ENCODE results near the gene BSN.

BSN gene

DNA sequence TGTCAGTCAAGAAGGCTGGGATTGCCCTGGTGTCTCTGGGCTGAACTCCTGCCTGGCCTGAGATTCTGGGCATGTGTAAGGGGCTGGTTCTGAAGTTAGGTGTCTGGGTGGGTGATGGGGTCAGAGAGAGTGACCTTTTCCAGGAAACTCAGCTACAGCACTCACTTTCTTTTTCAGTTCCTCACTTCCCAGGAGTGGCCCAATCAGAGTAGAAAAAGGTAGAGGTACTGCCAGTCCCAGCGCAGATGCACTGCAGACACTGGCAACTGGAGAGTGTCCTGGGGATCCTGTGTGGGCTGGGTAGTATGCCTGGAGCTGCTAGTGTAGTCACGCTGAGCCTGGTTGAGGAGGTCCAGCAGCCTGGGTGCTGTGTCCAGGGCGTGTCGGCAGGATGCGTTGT is 73.4 kb downstream of the BSN start:
- DNase-seq (ENCODE audit: low read depth in 2 of 2), result no peak

DNA sequence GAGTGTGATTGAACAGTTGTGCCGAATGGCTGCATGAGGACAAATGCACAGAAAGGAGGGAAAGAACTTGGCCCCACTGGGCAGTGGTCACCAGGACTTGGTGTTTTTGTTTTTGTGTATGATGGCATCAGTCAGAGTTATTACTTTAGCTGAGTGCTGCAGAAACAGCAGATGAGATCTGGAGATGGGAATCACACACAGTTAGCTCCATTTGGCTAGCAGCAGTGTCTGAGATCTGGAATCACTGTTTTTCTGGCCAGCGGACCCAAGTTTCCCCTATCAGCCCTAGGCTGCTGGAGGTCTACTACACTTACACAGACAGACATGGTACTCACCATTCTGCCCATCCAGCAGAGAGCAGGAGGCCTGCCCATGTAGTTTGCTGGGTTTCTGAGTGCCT is 74.0 kb downstream of the BSN start:
- DNase-seq (ENCODE audit: low read depth in 2 of 2), result no peak

GRCh38 chr3:49629451-49629850 is 75.2 kb downstream of the BSN start:
- DNase-seq (ENCODE audit: low read depth in 2 of 2), result no peak

DNA sequence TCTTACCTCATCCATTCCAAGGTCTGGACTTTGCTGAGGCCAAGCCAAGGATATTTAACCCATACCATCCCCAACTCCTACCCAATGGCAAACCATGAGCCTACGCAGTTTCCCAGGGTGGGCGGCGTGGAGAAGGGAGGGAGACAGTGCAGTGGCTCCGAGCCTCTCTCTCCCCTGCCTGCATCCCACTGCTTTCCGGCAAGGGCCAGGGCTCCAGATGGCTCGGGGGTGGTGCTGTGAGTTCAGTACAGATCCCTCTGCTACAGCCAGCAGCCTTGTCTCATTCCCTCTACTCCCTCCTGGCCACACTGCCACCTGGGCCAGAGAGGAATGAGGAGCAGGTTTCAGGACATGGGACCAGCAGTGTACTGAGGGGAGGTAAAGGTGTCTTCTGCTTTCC is 75.6 kb downstream of the BSN start:
- DNase-seq (ENCODE audit: low read depth in 2 of 2), result no peak

- no peak for DNase-seq (ENCODE audit: low read depth in 2 of 2)
Observed at GRCh38 chr3:49630784-49631183, 76.5 kb downstream of the BSN start.

- no peak for DNase-seq (ENCODE audit: low read depth in 2 of 2)
Observed at GRCh38 chr3:49634736-49635135, 80.5 kb downstream of the BSN start.

DNA sequence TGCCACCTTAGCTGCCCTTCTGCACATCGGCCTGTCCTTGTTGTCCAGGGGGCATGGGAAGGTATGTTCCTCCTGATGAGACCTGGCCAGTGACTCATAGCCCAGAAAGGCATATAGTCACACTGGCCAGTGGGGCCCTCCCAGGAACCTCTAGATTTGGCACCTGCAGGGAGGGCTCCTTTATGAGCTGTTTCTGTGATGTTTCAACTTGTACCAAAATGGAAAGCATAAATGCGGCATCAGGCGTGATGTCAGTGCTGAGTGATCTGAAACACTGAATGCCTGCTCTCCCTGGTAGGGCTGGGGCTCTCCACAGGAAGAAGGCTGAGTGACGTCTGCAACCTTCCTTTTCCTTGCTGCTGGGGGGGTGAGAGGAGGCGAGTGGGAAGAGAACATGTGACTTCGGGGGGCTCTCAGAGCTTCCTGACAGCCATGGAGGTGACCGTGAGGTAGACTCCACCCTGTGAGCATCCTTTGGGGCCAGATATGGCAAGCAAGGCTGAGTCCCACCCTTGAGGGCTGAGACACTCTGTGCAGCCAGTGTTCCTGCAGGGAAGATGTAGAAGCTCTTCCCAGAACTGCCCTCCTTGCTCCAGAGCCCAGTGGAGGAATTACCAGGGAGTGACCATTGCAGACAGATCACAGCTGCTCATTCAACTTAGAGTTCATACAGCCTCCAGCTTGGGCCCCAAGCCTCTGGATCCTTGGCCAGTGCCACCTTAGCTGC is 82.8 kb downstream of the BSN start:
- DNase-seq (ENCODE audit: low read depth in 2 of 2), result no peak

DNA sequence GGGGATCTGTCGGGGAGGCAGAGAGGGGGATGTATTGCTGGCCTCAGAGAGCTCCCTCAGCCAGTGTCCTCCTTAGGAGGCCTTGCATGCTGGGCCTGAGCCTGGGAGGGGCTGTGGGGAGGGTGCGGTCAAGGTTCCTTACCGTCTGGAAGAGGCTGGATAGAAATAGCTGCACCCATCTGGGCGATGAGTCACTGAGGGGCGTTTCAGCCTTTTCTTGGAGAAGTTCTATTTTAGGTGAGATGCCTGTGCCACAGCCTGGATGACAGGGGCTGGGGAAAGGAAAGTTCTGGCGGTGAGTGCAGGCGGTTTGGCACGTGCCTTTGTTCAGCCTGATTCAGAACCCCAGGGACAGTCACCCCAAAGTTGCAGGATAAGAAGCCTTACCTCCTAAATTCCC is 84.2 kb downstream of the BSN start:
- no peak for DNase-seq (ENCODE audit: low read depth in 2 of 2)

DNA sequence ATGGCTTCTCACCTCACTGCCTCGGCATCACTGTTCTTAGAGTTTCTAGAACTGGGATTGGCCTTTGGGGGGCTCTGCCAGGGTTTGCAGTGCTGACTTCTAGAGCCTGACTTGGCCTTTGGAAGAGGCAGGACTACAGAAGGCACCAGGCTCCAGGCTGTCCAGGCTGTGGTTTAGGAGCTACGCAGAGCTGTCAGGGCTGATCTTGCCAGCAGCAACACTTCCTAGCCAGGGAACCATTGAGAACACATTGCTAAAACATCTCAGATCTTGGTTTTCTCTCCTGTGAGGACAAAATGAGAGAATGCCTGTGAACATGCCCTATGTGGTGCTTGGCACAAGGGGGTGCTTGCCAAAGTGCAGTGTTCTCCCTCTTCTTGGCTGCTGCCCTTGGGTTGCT is 85.3 kb downstream of the BSN start:
- no peak for DNase-seq (ENCODE audit: low read depth in 2 of 2)

DNA sequence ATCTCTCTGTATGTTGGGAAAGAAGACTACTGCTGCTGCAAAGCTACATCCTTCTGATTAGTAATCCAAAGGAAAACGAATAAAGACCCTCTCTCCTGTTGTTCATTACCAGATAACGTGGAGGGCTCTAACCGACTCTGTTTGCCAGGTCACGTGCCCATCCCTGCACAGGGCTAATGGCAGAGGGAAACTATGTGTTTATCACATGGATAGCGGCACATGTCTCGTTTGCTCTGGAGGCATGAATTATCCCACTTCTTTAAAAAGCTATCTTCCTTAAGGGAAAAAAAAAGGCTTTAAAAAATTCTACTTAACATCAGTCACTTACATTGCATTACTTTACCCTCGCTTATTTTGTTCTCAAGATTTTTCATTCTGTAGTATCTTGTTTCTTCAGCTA is 87.0 kb downstream of the BSN start:
- no peak for DNase-seq (ENCODE audit: low read depth in 2 of 2)

DNA sequence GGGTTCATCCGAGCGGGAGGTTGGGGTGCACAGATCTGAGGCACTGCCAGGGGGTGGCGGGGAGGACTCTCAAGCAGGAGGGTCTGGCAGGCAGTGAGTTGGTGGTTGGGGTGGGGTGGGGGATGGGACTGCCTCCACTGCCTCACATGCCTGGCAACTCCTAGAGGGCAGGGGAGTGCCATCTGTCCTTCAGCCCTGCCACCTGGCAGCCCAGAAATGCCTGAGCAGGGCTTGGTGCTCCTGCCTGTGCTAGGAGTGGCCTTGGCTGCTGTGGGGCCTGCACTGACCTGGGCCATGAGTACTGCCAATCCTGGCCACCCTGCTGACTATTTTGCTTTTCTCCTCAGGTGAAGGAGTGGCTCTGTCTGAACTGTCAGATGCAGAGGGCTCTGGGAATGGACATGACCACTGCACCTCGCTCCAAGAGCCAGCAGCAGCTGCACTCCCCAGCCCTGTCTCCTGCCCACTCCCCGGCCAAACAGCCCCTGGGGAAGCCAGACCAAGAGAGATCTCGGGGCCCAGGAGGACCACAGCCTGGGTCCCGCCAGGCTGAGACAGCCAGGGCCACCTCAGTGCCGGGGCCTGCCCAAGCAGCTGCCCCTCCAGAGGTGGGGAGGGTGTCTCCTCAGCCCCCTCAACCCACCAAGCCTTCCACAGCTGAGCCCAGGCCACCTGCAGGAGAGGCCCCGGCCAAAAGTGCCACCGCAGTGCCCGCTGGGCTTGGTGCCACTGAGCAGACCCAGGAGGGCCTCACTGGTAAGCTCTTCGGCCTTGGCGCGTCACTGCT is 87.8 kb downstream of the BSN start:
- DNase-seq (ENCODE audit: low read depth in 2 of 2), result no peak

DNA sequence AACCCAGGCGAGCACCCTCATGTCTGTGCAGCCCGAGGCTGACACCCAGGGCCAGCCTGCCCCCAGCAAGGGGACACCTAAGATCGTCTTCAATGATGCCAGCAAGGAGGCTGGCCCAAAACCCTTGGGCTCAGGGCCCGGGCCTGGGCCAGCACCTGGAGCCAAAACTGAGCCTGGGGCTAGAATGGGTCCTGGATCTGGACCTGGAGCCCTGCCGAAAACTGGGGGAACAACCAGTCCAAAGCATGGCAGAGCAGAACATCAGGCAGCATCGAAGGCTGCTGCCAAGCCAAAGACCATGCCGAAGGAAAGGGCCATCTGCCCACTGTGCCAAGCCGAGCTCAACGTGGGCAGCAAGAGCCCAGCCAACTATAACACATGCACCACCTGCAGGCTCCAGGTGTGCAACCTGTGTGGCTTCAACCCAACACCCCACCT is 88.5 kb downstream of the BSN start:
- no peak for DNase-seq (ENCODE audit: low read depth in 2 of 2)

DNA sequence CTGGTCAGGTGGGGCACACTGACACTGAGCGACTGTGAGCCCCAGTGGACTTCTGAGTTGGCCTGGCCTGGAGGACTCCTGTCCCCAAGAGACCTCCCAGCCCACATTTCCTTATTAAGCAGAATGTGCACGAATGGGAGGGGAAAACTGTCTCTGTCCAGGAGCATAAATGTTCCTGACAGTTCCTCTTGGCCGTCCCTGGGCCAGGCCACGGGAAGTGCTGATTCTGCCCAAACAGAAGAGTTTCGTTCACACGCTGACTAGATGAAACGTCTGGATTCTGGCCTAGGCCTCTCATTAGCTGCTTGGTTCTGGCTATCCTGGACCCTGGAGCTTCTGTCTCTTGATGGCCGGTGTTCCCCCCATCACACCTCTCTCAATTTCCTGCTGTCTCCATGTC is 90.4 kb downstream of the BSN start:
- DNase-seq (ENCODE audit: low read depth in 2 of 2), result no peak

GRCh38 chr3:49646236-49646635 is 92.0 kb downstream of the BSN start:
- no peak for DNase-seq (ENCODE audit: low read depth in 2 of 2)

DNA sequence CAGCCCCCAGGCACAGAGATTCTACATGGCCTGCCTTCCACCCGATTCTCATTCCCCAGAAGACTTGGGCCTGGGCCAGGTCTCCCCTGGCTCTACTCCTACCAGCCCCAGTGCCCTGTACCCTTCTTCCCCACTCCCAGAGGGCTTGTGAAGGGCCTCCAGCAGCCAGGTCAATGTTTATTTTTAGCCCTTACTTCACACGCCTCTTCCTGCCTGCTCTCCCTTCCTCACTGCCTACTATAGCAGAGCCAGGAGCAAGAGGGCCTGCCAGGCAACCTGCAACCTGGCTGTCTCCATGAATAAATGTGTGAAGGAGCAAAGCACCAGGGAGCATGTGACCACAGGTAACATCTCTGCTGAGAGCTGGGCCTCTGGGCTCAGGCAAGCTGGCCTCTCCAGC is 93.5 kb downstream of the BSN start:
- DNase-seq (ENCODE audit: low read depth in 2 of 2), result no peak

- DNase-seq (ENCODE audit: low read depth in 2 of 2), result no peak
Observed at GRCh38 chr3:49648354-49649019, 94.2 kb downstream of the BSN start.

GRCh38 chr3:49649576-49649975 is 95.3 kb downstream of the BSN start:
- no peak for DNase-seq (ENCODE audit: low read depth in 2 of 2)

DNA sequence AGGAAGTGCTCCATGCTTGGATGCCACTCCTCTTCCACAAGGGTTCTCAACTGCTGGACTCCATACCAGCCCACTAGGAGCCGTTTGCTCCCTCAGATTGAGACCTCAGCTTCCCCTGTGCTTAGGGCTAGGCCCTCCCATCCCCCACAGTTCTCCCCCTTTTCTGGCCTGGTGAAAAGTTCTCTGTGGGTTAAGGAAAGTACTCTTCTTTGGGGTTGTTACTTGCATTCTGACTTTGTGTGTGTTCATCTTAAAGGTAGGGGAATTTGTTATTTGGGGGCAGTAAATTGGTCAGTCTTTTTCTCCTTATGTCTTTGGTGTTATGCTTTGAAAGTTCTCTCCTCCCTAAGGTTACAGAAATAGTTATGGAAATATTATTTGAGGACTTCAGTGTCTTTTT is 95.9 kb downstream of the BSN start:
- no peak for DNase-seq (ENCODE audit: low read depth in 2 of 2)

GRCh38 chr3:49650637-49651036 is 96.4 kb downstream of the BSN start:
- no peak for DNase-seq (ENCODE audit: low read depth in 2 of 2)

DNA sequence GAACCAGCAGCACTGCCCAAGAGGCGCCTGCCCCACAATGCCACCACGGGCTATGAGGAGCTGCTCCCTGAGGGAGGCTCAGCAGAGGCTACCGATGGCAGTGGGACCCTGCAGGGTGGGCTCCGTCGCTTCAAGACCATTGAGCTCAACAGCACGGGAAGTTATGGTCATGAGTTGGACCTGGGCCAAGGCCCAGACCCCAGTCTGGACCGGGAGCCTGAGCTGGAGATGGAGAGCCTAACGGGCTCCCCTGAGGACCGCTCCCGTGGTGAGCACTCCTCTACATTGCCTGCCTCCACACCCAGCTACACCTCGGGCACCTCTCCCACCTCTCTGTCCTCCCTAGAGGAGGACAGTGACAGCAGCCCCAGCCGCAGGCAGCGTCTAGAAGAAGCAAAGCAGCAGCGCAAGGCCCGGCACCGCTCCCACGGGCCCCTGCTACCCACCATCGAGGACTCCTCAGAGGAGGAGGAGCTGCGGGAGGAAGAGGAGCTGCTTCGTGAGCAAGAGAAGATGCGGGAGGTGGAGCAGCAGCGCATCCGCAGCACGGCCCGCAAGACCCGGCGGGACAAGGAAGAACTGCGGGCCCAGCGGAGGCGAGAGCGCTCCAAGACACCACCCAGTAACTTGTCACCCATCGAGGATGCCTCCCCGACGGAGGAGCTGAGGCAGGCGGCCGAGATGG is 98.1 kb downstream of the BSN start:
- DNase-seq (ENCODE audit: low read depth in 2 of 2), result no peak

DNA sequence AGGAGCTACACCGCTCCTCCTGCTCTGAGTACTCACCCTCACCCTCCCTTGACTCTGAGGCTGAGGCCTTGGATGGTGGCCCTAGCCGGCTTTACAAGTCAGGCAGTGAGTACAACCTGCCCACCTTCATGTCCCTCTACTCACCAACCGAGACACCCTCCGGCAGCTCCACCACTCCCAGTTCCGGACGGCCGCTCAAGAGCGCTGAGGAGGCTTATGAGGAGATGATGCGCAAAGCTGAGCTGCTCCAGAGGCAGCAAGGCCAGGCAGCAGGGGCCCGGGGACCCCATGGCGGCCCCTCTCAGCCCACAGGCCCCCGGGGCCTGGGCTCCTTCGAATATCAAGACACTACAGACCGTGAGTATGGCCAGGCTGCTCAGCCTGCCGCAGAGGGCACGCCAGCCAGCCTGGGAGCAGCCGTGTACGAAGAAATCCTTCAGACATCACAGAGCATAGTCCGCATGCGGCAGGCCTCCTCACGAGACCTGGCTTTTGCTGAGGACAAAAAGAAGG is 98.7 kb downstream of the BSN start:
- no peak for DNase-seq (ENCODE audit: low read depth in 2 of 2)

DNA sequence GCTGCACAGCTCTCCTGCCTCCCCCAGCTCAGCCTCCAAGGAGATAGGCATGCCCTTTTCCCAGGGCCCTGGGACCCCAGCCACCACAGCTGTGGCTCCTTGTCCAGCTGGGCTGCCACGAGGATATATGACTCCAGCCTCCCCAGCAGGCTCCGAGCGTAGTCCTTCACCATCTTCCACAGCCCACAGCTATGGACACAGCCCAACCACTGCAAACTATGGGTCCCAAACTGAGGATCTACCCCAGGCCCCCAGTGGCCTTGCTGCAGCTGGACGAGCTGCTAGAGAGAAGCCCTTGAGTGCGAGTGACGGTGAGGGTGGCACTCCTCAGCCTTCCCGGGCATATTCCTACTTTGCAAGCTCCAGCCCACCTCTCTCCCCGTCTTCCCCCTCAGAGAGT is 99.3 kb downstream of the BSN start:
- no peak for DNase-seq (ENCODE audit: low read depth in 2 of 2)

All from stimulated activated CD4-positive, alpha-beta T cell treated with anti-CD3 and anti-CD28 coated beads, Interleukin-15, amount 100 ng/mL, for 48 hours (primary cell).